Measurements from ENCODE around the gene PLEKHF1.
"Not testable (repeated sequence)": the region's sequence is repeated elsewhere in the genome, so short reads cannot be mapped to it uniquely, and the experiment has no call there.

The PLEKHF1 gene

GRCh38 chr19:29665826-29666577 is 741 bp downstream of the PLEKHF1 start:
- DNase-seq: no peak

GRCh38 chr19:29666578-29667386 is 1.5 kb downstream of the PLEKHF1 start:
- DNase-seq: no peak

GRCh38 chr19:29667387-29667783 is 2.1 kb downstream of the PLEKHF1 start:
- no peak for DNase-seq

GRCh38 chr19:29667901-29668341 is 2.7 kb downstream of the PLEKHF1 start:
- peak; percentile 50 for DNase-seq

GRCh38 chr19:29668746-29669609 is 3.7 kb downstream of the PLEKHF1 start:
- no peak for DNase-seq

- no peak for DNase-seq
These were observed 5.0 kb downstream of the PLEKHF1 start for GRCh38 chr19:29670255-29670654.

GRCh38 chr19:29671026-29671392 is 5.7 kb downstream of the PLEKHF1 start:
- DNase-seq: not testable (repeated sequence)

GRCh38 chr19:29671393-29672160 is 6.3 kb downstream of the PLEKHF1 start:
- DNase-seq: peak; percentile 76

- DNase-seq: no peak
These were observed 7.2 kb downstream of the PLEKHF1 start for GRCh38 chr19:29672319-29672932.

- peak; percentile 79 for DNase-seq
These were observed 7.7 kb downstream of the PLEKHF1 start for GRCh38 chr19:29672933-29673336.

- DNase-seq: no peak
These were observed 8.4 kb downstream of the PLEKHF1 start for GRCh38 chr19:29673451-29674371.

- no peak for DNase-seq
These were observed 9.3 kb downstream of the PLEKHF1 start for GRCh38 chr19:29674374-29675119.

- DNase-seq: no peak
These were observed 9.9 kb downstream of the PLEKHF1 start for GRCh38 chr19:29675120-29675649.

- no peak for DNase-seq
These were observed 10.5 kb downstream of the PLEKHF1 start for GRCh38 chr19:29675650-29676186.

- no peak for DNase-seq
These were observed 11.3 kb downstream of the PLEKHF1 start for GRCh38 chr19:29676586-29676985.

- no peak for DNase-seq
These were observed 11.9 kb downstream of the PLEKHF1 start for GRCh38 chr19:29677001-29677817.

- DNase-seq: no peak
These were observed 13.3 kb downstream of the PLEKHF1 start for GRCh38 chr19:29678484-29679106.

GRCh38 chr19:29679598-29680210 is 14.4 kb downstream of the PLEKHF1 start:
- no peak for DNase-seq
